A549 (cell line): ENCODE data around the gene ZNF79. TPM values are rescaled to one million over a fixed set of nuclear protein-coding genes. Genes with fewer than 3 reads are reported as not detected.

Source experiments
- ATAC-seq, 2 experiments: fragments of 200-7000 bp in 1 of 2; fragments of >200 bp in 1 of 2; cut with Nextera tagmentation in 1 of 2; cut with Tn5 transposase in 1 of 2; 3 replicates each; pipeline versions ENCODE4 v1.8.0 to v1.9.1; 2018 to 2020; ENCODE audit warnings: mild to moderate bottlenecking in 1 of 2, moderate library complexity in 1 of 2
- CTCF ChIA-PET: fragments of 300-600 bp; sonication (Branson Sonifier 250); formaldehyde crosslinking; extraction: SDS; loops from one replicate; lab custom pipeline; 2021; ENCODE audit warnings: antibody characterized with exemption, inconsistent platforms; lab: Yijun Ruan, JAX
- POLR2A ChIA-PET: fragments of 350-600 bp; formaldehyde crosslinking; extraction: SDS; loops from one replicate; lab custom pipeline; 2021; ENCODE audit warnings: antibody characterized with exemption, inconsistent platforms; lab: Yijun Ruan, JAX
- DNase-seq, 2 experiments: peaks; one replicate each; pipeline versions ENCODE4 v3.0.0 to v3.0.0-alpha.2; 2011 to 2016; ENCODE audit warnings: low read depth in 1 of 2, low spot score in 1 of 2
- FAIRE-seq: peaks from 2 replicates; lab custom pipeline; 2011; peaks lifted over from hg19 to GRCh38; lab: Jason Lieb, UNC
- H3K27ac ChIP-seq, 2 experiments: fragments of >200 bp; sonication (Bioruptor Twin); formaldehyde crosslinking; 3 replicates each; pipeline ENCODE4 v1.5.1; 2016 to 2017
- H3K4me1 ChIP-seq: fragments of >200 bp; sonication (Bioruptor Twin); formaldehyde crosslinking; 3 replicates; pipeline ENCODE4 v1.6.1; 2016
- H3K4me2 ChIP-seq: fragments of >200 bp; sonication (Bioruptor Twin); formaldehyde crosslinking; 3 replicates; pipeline ENCODE4 v1.6.1; 2016
- H3K4me3 ChIP-seq: fragments of >200 bp; sonication (Bioruptor Twin); formaldehyde crosslinking; 3 replicates; pipeline ENCODE4 v1.5.1; 2016
- H3K9me3 ChIP-seq: fragments of >200 bp; sonication (Bioruptor Twin); formaldehyde crosslinking; 3 replicates; pipeline ENCODE4 v1.6.1; 2016
- CBX8 ChIP-seq: fragments of 200-600 bp; sonication (generic); IDR thresholded peaks from 2 replicates; pipeline ENCODE4 v1.6.1; 2016
- CHD2 ChIP-seq: fragments of 150-350 bp; IDR thresholded peaks from 2 replicates; pipeline ENCODE4 v1.6.1; 2014; ENCODE audit warnings: low read length; ENCODE audit not compliant: partially characterized antibody
- CTCF ChIP-seq: fragments of >200 bp; sonication (Bioruptor Twin); formaldehyde crosslinking; IDR thresholded peaks from 3 replicates; pipeline ENCODE4 v1.5.1; 2016
- EHMT2 ChIP-seq: fragments of 200-600 bp; sonication (generic); IDR thresholded peaks from 2 replicates; pipeline ENCODE4 v1.6.1; 2016; ENCODE audit warnings: antibody characterized with exemption, low read depth, mild to moderate bottlenecking, moderate library complexity
- FOSL2 ChIP-seq, 2 experiments: fragments of 450-650 bp in 1 of 2; fragments of >200 bp in 1 of 2; sonication (Bioruptor Twin) in 1 of 2; formaldehyde crosslinking; IDR thresholded peaks; 2 replicates each; pipeline versions ENCODE4 v1.5.0 to v1.6.1; 2016 to 2020; ENCODE audit warnings: mild to moderate bottlenecking in 1 of 2, moderate library complexity in 1 of 2
- FOXS1 ChIP-seq: fragments of 250-450 bp; sonication (Bioruptor Pico); IDR thresholded peaks from 2 replicates; pipeline ENCODE4 v1.5.0; 2020; ENCODE audit warnings: mild to moderate bottlenecking, moderate library complexity
- GATA3 ChIP-seq: IDR thresholded peaks from 2 replicates; pipeline ENCODE4 v1.6.1; 2012; ENCODE audit warnings: borderline replicate concordance
- HES2 ChIP-seq: fragments of >200 bp; sonication (Bioruptor Twin); formaldehyde crosslinking; IDR thresholded peaks from 2 replicates; pipeline ENCODE4 v1.6.1; 2016
- KDM1A ChIP-seq: fragments of 200-600 bp; sonication (generic); IDR thresholded peaks from 2 replicates; pipeline ENCODE4 v1.6.1; 2016; ENCODE audit warnings: low read depth, mild to moderate bottlenecking
- MAFK ChIP-seq: fragments of 450-650 bp; IDR thresholded peaks from 2 replicates; pipeline ENCODE4 v1.6.1; 2014; ENCODE audit not compliant: partially characterized antibody
- POLR2AphosphoS2 ChIP-seq: conservative IDR thresholded peaks from 2 replicates; pipeline ENCODE4 v1.6.1; 2012; ENCODE audit warnings: low read length, improper control_type of control experiment, inconsistent platforms
- RARB ChIP-seq: fragments of 250-450 bp; sonication (Bioruptor Pico); IDR thresholded peaks from 2 replicates; pipeline ENCODE4 v1.8.0; 2021; ENCODE audit warnings: mild to moderate bottlenecking, moderate library complexity
- RCOR1 ChIP-seq: fragments of 150-350 bp; IDR thresholded peaks from 2 replicates; pipeline ENCODE4 v1.6.1; 2014; ENCODE audit warnings: antibody characterized with exemption, low read length, low read depth
- RFX5 ChIP-seq: fragments of 450-650 bp; IDR thresholded peaks from 2 replicates; pipeline ENCODE4 v1.7.1; 2014; ENCODE audit warnings: antibody characterized with exemption, mild to moderate bottlenecking, moderate library complexity
- SREBF2 ChIP-seq: fragments of 450-650 bp; IDR thresholded peaks from 2 replicates; pipeline ENCODE4 v1.6.1; 2014; ENCODE audit warnings: mild to moderate bottlenecking, moderate library complexity
- TP53 ChIP-seq: fragments of 250-450 bp; sonication (Bioruptor Pico); IDR thresholded peaks from 2 replicates; pipeline ENCODE4 v1.5.0; 2021; ENCODE audit warnings: mild to moderate bottlenecking, moderate library complexity
- ZFP36 ChIP-seq: fragments of 450-650 bp; IDR thresholded peaks from 2 replicates; pipeline ENCODE4 v1.6.1; 2014; ENCODE audit warnings: borderline replicate concordance; ENCODE audit not compliant: partially characterized antibody
- ZSCAN20 ChIP-seq: fragments of 250-450 bp; sonication (Bioruptor Pico); IDR thresholded peaks from 2 replicates; pipeline ENCODE4 v1.8.0; 2022; ENCODE audit warnings: mild to moderate bottlenecking, moderate library complexity
- WGBS: methylation state at CpG from one replicate; pipeline ENCODE4 v1.1.6; 2017; ENCODE audit errors: missing lambda C conversion rate; 5-methylcytosine and 5-hydroxymethylcytosine counted together
- polyA plus RNA-seq, 4 experiments: library from polyadenylated mRNA; depleted of rRNA in 3 of 4; stranded (reverse); fragments of >200 nt; fragmentation: RNase III in 1 of 4; extraction: RNeasy Plus Mini Kit Qiagen cat#74134 plus additional on column Dnase treatment in 1 of 4; gene quantifications; 2 replicates in 3 of 4; 3 replicates in 1 of 4; pipeline ENCODE4 v1.2.3, GENCODE V29; 2011 to 2017
- TF ChIP-seq, protein P1 (sequence below): fragments of 450-650 bp; IDR thresholded peaks from 2 replicates; pipeline ENCODE4 v1.6.1; 2014; ENCODE audit warnings: antibody characterized with exemption
- TF ChIP-seq, protein P2 (sequence below): fragments of 250-450 bp; sonication (Bioruptor Pico); IDR thresholded peaks from 2 replicates; pipeline ENCODE4 v1.5.0; 2021; ENCODE audit warnings: mild to moderate bottlenecking, moderate library complexity, borderline replicate concordance

The ZNF79 gene
- polyA plus RNA-seq, 2 of the 4 experiments (the other 2 are of a cell fraction), result 4.9 to 5.7 TPM

- no peaks in the 10 kb centered on the region for H3K9me3 ChIP-seq
- WGBS, result 89% methylated on average over 14 of the region's 14 CpGs
- TF ChIP-seq POLR2AphosphoS2 (no peak), CTCF (no peak), EHMT2 (no peak)
- H3K27ac ChIP-seq, result no peak overlapping the region
- no peak overlapping the region for H3K4me2 ChIP-seq
- no peaks in the 10 kb centered on the region for H3K4me1 ChIP-seq
- POLR2A ChIA-PET, result no interaction called here
- CTCF ChIA-PET, result interaction anchor here (0.9 to 36.3 kb wide), 11 partner anchors 10 to 242 kb away, joined by 3 to 821 read pairs (median 4); partner anchors contain the start of gene TOR2A
- H3K4me3 ChIP-seq, result no peak overlapping the region
- ATAC-seq (no peak), DNase-seq (no peak), FAIRE-seq (no peak)
Observed at GRCh38 chr9:127492616-127493015, 68.4 kb downstream of the ZNF79 start.

GRCh38 chr9:127493592-127494303 lies 69.6 kb downstream of the ZNF79 start:
- Histone ChIP-seq H3K27ac (no peak overlapping the region), H3K9me3 (no peaks in the 10 kb centered on the region), H3K4me2 (no peak overlapping the region), H3K4me3 (no peak overlapping the region), H3K4me1 (no peaks in the 10 kb centered on the region)
- WGBS, result 96% methylated on average over 20 of the region's 22 CpGs
- ATAC-seq (no peak), DNase-seq (no peak), FAIRE-seq (no peak)
- CTCF ChIA-PET, result interaction anchor here (0.9 to 36.3 kb wide), 5 partner anchors 11 to 241 kb away, joined by 3 to 821 read pairs (median 7); partner anchors contain the start of gene TOR2A
- POLR2A ChIA-PET, result no interaction called here
- no peak for TF ChIP-seq RFX5
- TF ChIP-seq ZFP36, result no peak
- no peak for TF ChIP-seq FOSL2 (IDR thresholded peaks at IDR 0.05)
- TF ChIP-seq FOSL2 (CRISPR knock-in tag; IDR thresholded peaks at IDR 0.05), result no peak
- no peak for TF ChIP-seq FOXS1 (CRISPR knock-in tag)
- no peak for TF ChIP-seq CHD2
- TF ChIP-seq KDM1A, result no peak
- no peak for TF ChIP-seq MAFK
- TF ChIP-seq, protein P1, sequence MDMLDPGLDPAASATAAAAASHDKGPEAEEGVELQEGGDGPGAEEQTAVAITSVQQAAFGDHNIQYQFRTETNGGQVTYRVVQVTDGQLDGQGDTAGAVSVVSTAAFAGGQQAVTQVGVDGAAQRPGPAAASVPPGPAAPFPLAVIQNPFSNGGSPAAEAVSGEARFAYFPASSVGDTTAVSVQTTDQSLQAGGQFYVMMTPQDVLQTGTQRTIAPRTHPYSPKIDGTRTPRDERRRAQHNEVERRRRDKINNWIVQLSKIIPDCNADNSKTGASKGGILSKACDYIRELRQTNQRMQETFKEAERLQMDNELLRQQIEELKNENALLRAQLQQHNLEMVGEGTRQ, result no peak
- TF ChIP-seq ZSCAN20 (CRISPR knock-in tag), result no peak
- no peak for TF ChIP-seq TP53 (CRISPR knock-in tag)
- TF ChIP-seq HES2, result no peak
- TF ChIP-seq CBX8, result no peak
- TF ChIP-seq GATA3, result no peak
- TF ChIP-seq, protein P2, sequence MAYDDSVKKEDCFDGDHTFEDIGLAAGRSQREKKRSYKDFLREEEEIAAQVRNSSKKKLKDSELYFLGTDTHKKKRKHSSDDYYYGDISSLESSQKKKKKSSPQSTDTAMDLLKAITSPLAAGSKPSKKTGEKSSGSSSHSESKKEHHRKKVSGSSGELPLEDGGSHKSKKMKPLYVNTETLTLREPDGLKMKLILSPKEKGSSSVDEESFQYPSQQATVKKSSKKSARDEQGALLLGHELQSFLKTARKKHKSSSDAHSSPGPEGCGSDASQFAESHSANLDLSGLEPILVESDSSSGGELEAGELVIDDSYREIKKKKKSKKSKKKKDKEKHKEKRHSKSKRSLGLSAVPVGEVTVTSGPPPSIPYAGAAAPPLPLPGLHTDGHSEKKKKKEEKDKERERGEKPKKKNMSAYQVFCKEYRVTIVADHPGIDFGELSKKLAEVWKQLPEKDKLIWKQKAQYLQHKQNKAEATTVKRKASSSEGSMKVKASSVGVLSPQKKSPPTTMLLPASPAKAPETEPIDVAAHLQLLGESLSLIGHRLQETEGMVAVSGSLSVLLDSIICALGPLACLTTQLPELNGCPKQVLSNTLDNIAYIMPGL (CRISPR knock-in tag), result no peak
- TF ChIP-seq RARB (CRISPR knock-in tag), result no peak
- TF ChIP-seq RCOR1, result no peak
- TF ChIP-seq SREBF2, result no peak
